ENCODE data around the gene KIRREL3. TPM values are rescaled to one million over a fixed set of nuclear protein-coding genes. Genes with fewer than 3 reads are reported as not detected.

Gene KIRREL3
- total and polyA plus RNA-seq, 2 of the 4 experiments (the other 2 are of a cell fraction): 10.9 to 15.9 TPM

- peaks cover 5% of the 10 kb centered on the region for H3K9me3 ChIP-seq (ENCODE audit: control insufficient read depth, insufficient read depth, low read length)
- peaks cover 2% of the 10 kb centered on the region; the same call in 1 of the 2 replicates for H3K4me1 ChIP-seq (ENCODE audit: control insufficient read depth, insufficient read depth, low read length)
- no peak overlapping the region for H2BK15ac ChIP-seq (ENCODE audit: low read depth, low read length)
- no peak overlapping the region for H4K5ac ChIP-seq (ENCODE audit: low read depth, low read length)
- no peak overlapping the region for H2AK5ac ChIP-seq (ENCODE audit: low read depth, low read length)
- ChIA-PET CTCF (interaction anchor here (0.5 kb wide), 1 partner anchor 377 kb away, joined by 4 read pairs; no protein-coding TSS in a partner anchor), POLR2A (ENCODE audit: unreplicated experiment) (no interaction called here)
- no peak overlapping the region for H3K9ac ChIP-seq (ENCODE audit: low read depth, low read length)
- intact Hi-C loops (cut with micrococcal nuclease): no loop called here
- no peak overlapping the region for H3K27ac ChIP-seq (ENCODE audit: insufficient read depth, low read length)
- no peaks in the 10 kb centered on the region for H4K20me1 ChIP-seq (ENCODE audit: insufficient read depth, low read length)
- no peaks in the 10 kb centered on the region for H3K36me3 ChIP-seq (ENCODE audit: control insufficient read depth, insufficient read depth, low read length)
- DNase-seq (no peak), ATAC-seq (ENCODE audit: low read depth) (no peak)
- no peak overlapping the region for H4K8ac ChIP-seq (ENCODE audit: low read depth in 2 of 2, low read length in 2 of 2)
- no peak overlapping the region for H3K14ac ChIP-seq (replicated peaks; ENCODE audit: low read depth, low read length)
- no peak overlapping the region for H2BK20ac ChIP-seq (ENCODE audit: low read depth, low read length)
- dilution Hi-C loops (cut with HindIII; ENCODE audit: low sequenced_read_pairs, unreplicated experiment): no loop called here
- no peak overlapping the region for H3K23ac ChIP-seq (ENCODE audit: low read depth, low read length)
- H3K4ac ChIP-seq (ENCODE audit: low read depth, low read length): no peak overlapping the region
- BruUV-seq (replicated peaks): no TSS peak
- H3K79me1 ChIP-seq (ENCODE audit: low read depth in 1 of 2, low read length in 2 of 2): no peaks in the 10 kb centered on the region
- H3K9me1 ChIP-seq (ENCODE audit: insufficient read depth, low read length): no peaks in the 10 kb centered on the region
- no peak overlapping the region for H3K4me2 ChIP-seq (ENCODE audit: low read depth, low read length)
- no peak for TF ChIP-seq CEBPB (IDR thresholded peaks at IDR 0.05; ENCODE audit: low read depth, low read length)
- TF ChIP-seq MAZ (IDR thresholded peaks at IDR 0.05; ENCODE audit: borderline replicate concordance, low read depth, low read length): no peak
- no peak for TF ChIP-seq USF2 (IDR thresholded peaks at IDR 0.05; ENCODE audit: low read depth, low read length)
- TF ChIP-seq MXI1 (IDR thresholded peaks at IDR 0.05; ENCODE audit: borderline replicate concordance, low read depth, low read length): no peak
- TF ChIP-seq NFE2L2 (IDR thresholded peaks at IDR 0.05; ENCODE audit: low read depth, low read length): no peak
- no peak for TF ChIP-seq FOS (IDR thresholded peaks at IDR 0.05; ENCODE audit: low read depth, low read length)
- TF ChIP-seq MAFK (IDR thresholded peaks at IDR 0.05; ENCODE audit: low read depth, low read length): no peak
- TF ChIP-seq CTCF (conservative IDR thresholded peaks at IDR 0.05; ENCODE audit: low read depth, low read length): no peak
- no peak for TF ChIP-seq BHLHE40 (IDR thresholded peaks at IDR 0.05; ENCODE audit: low read depth, low read length)
- no peak for TF ChIP-seq CHD1 (IDR thresholded peaks at IDR 0.05; ENCODE audit: low read depth, low read length)
- no peak for TF ChIP-seq RAD21 (IDR thresholded peaks at IDR 0.05; ENCODE audit: low read length)
- no peak for TF ChIP-seq RFX5 (IDR thresholded peaks at IDR 0.05; ENCODE audit: low read depth, low read length)
- TF ChIP-seq ELK1 (IDR thresholded peaks at IDR 0.05; ENCODE audit: borderline replicate concordance, low read depth, low read length): no peak
- no peak for TF ChIP-seq POLR2A (IDR thresholded peaks at IDR 0.05; ENCODE audit: low read depth, low read length)
- WGBS, 2 experiments (ENCODE audit: extremely low coverage in 2 of 2, insufficient read length in 1 of 2): 51% methylated on average over 2 of the region's 6 CpGs; no CpG with 5 or more reads in 1 of the 2 experiments
- no peak overlapping the region for H3K4me3 ChIP-seq (ENCODE audit: insufficient read depth, low read depth, low read length)
- in situ Hi-C loops (cut with MboI; ENCODE audit: low sequenced_read_pairs): no loop called here
- H4K91ac ChIP-seq (ENCODE audit: insufficient read depth, low read depth, low read length): no peak overlapping the region
- H2BK5ac ChIP-seq (ENCODE audit: low read depth, low read length, poor library complexity, severe bottlenecking): no peak overlapping the region
- no peak overlapping the region for H2AFZ ChIP-seq (replicated peaks; ENCODE audit: low read length, poor library complexity)
- no peak overlapping the region for H3K56ac ChIP-seq (ENCODE audit: extremely low read depth, insufficient read depth, low read length)
- H3K18ac ChIP-seq (ENCODE audit: low read depth, low read length): no peak overlapping the region
- H2BK120ac ChIP-seq (ENCODE audit: low read depth, low read length): no peak overlapping the region
- no peak overlapping the region for H2AK9ac ChIP-seq (replicated peaks; ENCODE audit: low read depth, low read length, poor library complexity)
- H3K27me3 ChIP-seq (ENCODE audit: control insufficient read depth, insufficient read depth, low read length): no peaks in the 10 kb centered on the region; the same call in 1 of the 2 replicates
Measured at GRCh38 chr11:126461996-126462395, 538.6 kb downstream of the KIRREL3 start.

All from IMR-90 (cell line).